ENCODE measurements around the gene L1TD1. TPM values are rescaled to one million over a fixed set of nuclear protein-coding genes. Genes with fewer than 3 reads are reported as not detected.

The L1TD1 gene
- total RNA-seq, 2 donors from 2014 or later = 0.52 TPM; not detected in 1

DNA sequence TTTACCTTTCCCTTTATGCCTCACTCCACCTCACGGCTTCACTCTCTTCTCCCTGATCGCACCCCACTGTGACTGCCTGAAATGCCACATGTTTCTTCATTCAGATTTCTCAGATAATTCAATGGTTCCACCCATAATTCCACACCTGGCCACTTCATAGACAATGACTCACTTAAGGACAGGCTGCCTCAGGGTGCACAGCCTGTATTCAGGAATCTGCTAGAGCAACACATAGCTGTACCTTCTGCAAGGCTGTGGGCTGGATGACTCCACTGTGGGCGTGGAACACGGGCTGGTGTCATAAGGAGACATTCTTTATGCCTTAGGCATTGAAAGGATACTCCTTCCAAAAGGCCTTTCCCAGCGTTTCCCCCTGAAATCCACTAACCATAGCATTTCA is 36.1 kb downstream of the L1TD1 start:
- no peak for DNase-seq

DNA sequence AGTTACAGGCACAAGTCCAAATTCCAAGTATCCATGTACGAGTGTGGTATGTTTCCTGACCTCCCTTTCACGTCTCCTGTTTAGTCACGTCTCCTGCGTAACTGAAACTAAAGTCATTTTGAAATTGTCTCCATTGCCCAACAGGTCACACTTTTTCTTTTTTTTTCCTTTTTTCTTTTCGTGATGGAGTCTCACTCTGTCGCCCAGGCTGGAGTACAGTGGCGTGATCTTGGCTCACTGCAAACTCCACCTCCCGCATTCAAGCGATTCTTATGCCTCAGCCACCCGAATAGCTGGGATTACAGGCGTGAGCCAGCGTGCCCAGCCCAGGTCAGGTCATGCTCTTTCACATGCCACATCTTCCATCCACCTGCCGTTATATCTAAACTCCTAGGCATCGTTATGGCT is 38.2 kb downstream of the L1TD1 start:
- no peak for DNase-seq
- no peak overlapping the region for H3K4me3 ChIP-seq
- ATAC-seq = no peak

More for the DNA sequence above, 36.1 kb downstream of the L1TD1 start:
- TF ChIP-seq POLR2A (IDR thresholded peaks at IDR 0.05) = no peak
- TF ChIP-seq, protein P1, sequence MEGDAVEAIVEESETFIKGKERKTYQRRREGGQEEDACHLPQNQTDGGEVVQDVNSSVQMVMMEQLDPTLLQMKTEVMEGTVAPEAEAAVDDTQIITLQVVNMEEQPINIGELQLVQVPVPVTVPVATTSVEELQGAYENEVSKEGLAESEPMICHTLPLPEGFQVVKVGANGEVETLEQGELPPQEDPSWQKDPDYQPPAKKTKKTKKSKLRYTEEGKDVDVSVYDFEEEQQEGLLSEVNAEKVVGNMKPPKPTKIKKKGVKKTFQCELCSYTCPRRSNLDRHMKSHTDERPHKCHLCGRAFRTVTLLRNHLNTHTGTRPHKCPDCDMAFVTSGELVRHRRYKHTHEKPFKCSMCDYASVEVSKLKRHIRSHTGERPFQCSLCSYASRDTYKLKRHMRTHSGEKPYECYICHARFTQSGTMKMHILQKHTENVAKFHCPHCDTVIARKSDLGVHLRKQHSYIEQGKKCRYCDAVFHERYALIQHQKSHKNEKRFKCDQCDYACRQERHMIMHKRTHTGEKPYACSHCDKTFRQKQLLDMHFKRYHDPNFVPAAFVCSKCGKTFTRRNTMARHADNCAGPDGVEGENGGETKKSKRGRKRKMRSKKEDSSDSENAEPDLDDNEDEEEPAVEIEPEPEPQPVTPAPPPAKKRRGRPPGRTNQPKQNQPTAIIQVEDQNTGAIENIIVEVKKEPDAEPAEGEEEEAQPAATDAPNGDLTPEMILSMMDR (IDR thresholded peaks at IDR 0.05) = no peak
- H3K36me3 ChIP-seq (replicated peaks in 1 of 2; ENCODE audit: insufficient read depth in 1 of 2, low read depth in 2 of 2) = no peaks in the 10 kb centered on the region
- no peaks in the 10 kb centered on the region for H3K27me3 ChIP-seq
- H3K4me1 ChIP-seq = no peaks in the 10 kb centered on the region
- WGBS, 2 donors = 88 to 89% methylated on average over 3 to 5 of the region's 5 CpGs
- H3K27ac ChIP-seq = no peak overlapping the region
- intact Hi-C loops (cut with DNase I) = no loop called here
- ATAC-seq = no peak
- no peak overlapping the region for H3K4me3 ChIP-seq
- H3K9me3 ChIP-seq = no peaks in the 10 kb centered on the region

DNA sequence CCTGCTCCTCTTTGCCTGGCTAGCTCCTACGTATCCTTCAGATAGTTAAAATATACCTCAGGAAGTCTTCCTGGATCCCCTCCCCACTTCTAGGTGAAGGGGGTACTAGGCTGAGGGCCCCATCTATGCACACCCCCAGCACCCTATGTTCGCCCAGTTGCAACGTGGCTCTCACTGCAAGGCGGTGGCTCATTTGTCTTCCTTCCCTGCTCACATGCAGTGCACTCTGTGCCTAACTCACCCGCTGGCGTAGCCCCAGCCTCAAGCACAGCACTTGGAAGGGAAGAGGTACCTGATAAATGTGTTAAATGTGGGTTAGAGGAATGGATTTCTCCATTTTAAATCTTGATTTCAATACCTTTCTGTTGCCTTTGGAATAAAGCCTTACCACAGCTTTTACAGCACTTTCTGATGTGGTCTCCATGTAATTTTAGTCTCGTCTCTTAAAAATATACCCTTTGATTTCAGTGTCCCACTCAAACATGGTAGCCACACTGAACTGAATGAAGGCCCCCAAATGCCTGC is 39.3 kb downstream of the L1TD1 start:
- DNase-seq (no peak), ATAC-seq (no peak)
- Histone ChIP-seq H3K4me1 (no peaks in the 10 kb centered on the region), H3K27ac (no peak overlapping the region), H3K4me3 (no peak overlapping the region), H3K36me3 (replicated peaks in 1 of 2; ENCODE audit: insufficient read depth in 1 of 2, low read depth in 2 of 2) (no peaks in the 10 kb centered on the region), H3K27me3 (no peaks in the 10 kb centered on the region), H3K9me3 (no peaks in the 10 kb centered on the region)
- 76 to 77% methylated on average over 7 of the region's 7 CpGs for WGBS, 2 donors
- TF ChIP-seq, protein P1 (IDR thresholded peaks at IDR 0.05) = no peak
- TF ChIP-seq POLR2A (IDR thresholded peaks at IDR 0.05) = no peak
- intact Hi-C loops (cut with DNase I) = no loop called here

More for the DNA sequence above, 38.2 kb downstream of the L1TD1 start:
- intact Hi-C loops (cut with DNase I) = no loop called here
- 62 to 73% methylated on average over 14 of the region's 14 CpGs for WGBS, 2 donors
- TF ChIP-seq, protein P1 (IDR thresholded peaks at IDR 0.05) = no peak
- no peak for TF ChIP-seq POLR2A (IDR thresholded peaks at IDR 0.05)
- Histone ChIP-seq H3K4me1 (no peaks in the 10 kb centered on the region), H3K9me3 (no peaks in the 10 kb centered on the region), H3K27me3 (no peaks in the 10 kb centered on the region), H3K27ac (no peak overlapping the region), H3K36me3 (replicated peaks in 1 of 2; ENCODE audit: insufficient read depth in 1 of 2, low read depth in 2 of 2) (no peaks in the 10 kb centered on the region)

DNA sequence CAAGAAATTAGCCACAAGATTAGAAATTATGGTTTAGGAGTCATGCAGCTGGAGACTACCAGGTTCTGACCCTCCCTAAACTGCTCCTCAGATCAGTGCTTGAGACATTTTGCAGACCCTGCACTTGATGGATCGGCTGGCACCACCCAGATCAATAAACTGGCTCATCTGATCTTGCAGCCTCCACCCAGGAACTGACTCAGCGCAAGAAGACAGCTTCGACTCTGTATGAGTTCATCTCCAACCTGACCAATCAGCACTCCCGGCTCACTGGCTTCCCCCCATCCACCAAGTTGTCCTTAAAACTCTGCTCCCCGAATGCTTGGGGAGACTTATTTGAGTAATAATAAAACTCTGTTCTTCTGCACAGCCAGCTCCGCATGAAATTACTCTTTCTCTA is 40.0 kb downstream of the L1TD1 start:
- Histone ChIP-seq H3K36me3 (replicated peaks in 1 of 2; ENCODE audit: insufficient read depth in 1 of 2, low read depth in 2 of 2) (no peaks in the 10 kb centered on the region), H3K4me1 (no peaks in the 10 kb centered on the region), H3K9me3 (no peaks in the 10 kb centered on the region), H3K27ac (no peak overlapping the region), H3K4me3 (no peak overlapping the region), H3K27me3 (no peaks in the 10 kb centered on the region)
- ATAC-seq = no peak
- intact Hi-C loops (cut with DNase I) = no loop called here
- WGBS, 2 donors = 66 to 67% methylated on average over 6 of the region's 6 CpGs
- no peak for TF ChIP-seq POLR2A (IDR thresholded peaks at IDR 0.05)
- TF ChIP-seq, protein P1 (IDR thresholded peaks at IDR 0.05) = no peak
- DNase-seq = no peak

DNA sequence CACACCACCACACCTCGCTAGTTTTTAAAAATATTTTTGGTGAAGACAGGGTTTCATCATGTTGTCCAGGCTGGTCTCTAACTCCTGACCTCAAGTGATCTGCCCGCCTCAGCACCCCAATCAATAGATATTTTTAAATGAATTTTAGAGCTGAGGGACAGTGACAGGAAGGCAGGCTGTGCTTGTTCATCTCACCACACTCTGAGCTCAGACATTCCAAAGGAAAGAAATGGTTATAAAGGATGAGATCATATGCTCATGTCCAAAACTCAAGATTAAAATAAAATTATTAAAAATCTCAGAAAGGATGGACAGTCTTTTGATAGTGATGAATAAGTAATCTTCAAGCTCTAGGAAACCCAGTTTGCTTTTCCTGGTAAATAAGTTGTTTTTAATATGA is 40.9 kb downstream of the L1TD1 start:
- H3K4me1 ChIP-seq = no peaks in the 10 kb centered on the region
- H3K36me3 ChIP-seq (replicated peaks in 1 of 2; ENCODE audit: insufficient read depth in 1 of 2, low read depth in 2 of 2) = no peaks in the 10 kb centered on the region
- H3K9me3 ChIP-seq = no peaks in the 10 kb centered on the region
- intact Hi-C loops (cut with DNase I) = no loop called here
- no peak overlapping the region for H3K4me3 ChIP-seq
- ATAC-seq (no peak), DNase-seq (no peak)
- no peaks in the 10 kb centered on the region for H3K27me3 ChIP-seq
- no peak for TF ChIP-seq POLR2A (IDR thresholded peaks at IDR 0.05)
- TF ChIP-seq, protein P1 (IDR thresholded peaks at IDR 0.05) = no peak
- no peak overlapping the region for H3K27ac ChIP-seq
- 87 to 100% methylated on average over 2 of the region's 2 CpGs for WGBS, 2 donors

Data from body of pancreas (tissue), 4 donors.